ENCODE results near the gene F10. TPM values are rescaled to one million over a fixed set of nuclear protein-coding genes. Genes with fewer than 3 reads are reported as not detected.

F10 gene
- polyA plus RNA-seq, 1 of the 3 experiments (the other 2 are of a cell fraction), result 12.5 TPM

DNA sequence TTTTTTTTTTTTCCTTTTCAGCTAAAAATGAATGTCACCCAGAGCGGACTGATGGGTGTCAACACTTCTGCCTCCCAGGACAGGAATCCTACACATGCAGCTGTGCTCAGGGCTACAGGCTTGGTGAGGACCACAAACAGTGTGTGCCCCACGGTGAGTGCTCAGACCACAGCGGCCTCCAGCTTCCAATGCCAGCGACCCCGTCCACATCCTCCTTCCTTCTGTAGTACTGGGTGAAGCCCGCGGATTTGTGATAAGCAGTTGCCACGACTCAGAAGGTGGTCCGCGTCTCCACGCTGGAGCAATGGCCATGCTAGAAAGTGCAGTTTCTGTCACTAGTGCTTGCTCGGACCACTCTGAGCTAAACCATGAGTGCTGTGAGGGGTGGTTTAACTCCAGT, 41.9 kb downstream of the F10 start:
- DNase-seq, result no peak
- CTCF ChIA-PET, result no interaction called here
- no peaks in the 10 kb centered on the region for H3K9me2 ChIP-seq
- no peaks in the 10 kb centered on the region for H3F3A ChIP-seq (replicated peaks; ENCODE audit: insufficient read depth)
- no peak overlapping the region for H3K4me3 ChIP-seq (ENCODE audit: low read depth in 2 of 2, low read length in 1 of 2)
- H3K9ac ChIP-seq, result no peak overlapping the region
- no peak overlapping the region for H3K4me2 ChIP-seq
- peaks cover 4 to 19% of the 10 kb centered on the region in 2 experiments for H3K36me3 ChIP-seq (replicated peaks in 1 of 2; ENCODE audit: control insufficient read depth in 1 of 2, insufficient read depth in 2 of 2, low read length in 1 of 2)
- WGBS (ENCODE audit: low lambda C conversion rate), result 85% methylated on average over 12 of the region's 12 CpGs
- H3K27me3 ChIP-seq (ENCODE audit: insufficient read depth), result no peaks in the 10 kb centered on the region
- POLR2A ChIA-PET, result no interaction called here
- no peak overlapping the region for H2AFZ ChIP-seq (ENCODE audit: low read depth)
- H3K27ac ChIP-seq (ENCODE audit: low read depth in 2 of 2, low read length in 1 of 2), result no peak overlapping the region
- no peak for TF ChIP-seq RXRA (IDR thresholded peaks at IDR 0.05; ENCODE audit: borderline replicate concordance, low read depth)
- TF ChIP-seq ELF1 (IDR thresholded peaks at IDR 0.05), result no peak
- no peaks in the 10 kb centered on the region for H4K20me1 ChIP-seq (ENCODE audit: insufficient read depth)
- H3K4me1 ChIP-seq (ENCODE audit: control insufficient read depth in 1 of 2, insufficient read depth in 2 of 2, low read depth in 1 of 2, low read length in 1 of 2), result no peaks in the 10 kb centered on the region
- H3K79me2 ChIP-seq (ENCODE audit: insufficient read depth), result no peaks in the 10 kb centered on the region
- H3K9me3 ChIP-seq, result no peaks in the 10 kb centered on the region

DNA sequence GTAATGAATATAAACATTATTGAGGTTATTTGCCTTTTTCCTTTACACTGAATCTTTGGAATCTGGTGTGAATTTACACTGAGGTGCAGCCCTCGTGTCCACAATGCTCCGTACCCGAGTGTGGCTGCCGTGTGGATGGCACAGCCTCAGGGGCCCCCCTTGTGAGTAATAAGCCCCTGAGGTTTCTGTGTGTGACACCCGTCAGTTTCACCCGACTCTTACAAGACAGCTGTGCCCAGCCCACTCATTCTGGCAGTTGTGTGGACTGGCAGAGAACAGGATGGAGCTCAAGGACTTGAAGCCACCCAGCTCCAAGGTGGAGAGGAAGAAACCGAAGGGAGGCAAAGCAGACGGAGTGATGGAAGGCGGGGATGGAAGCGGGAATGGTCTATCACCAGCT, 43.7 kb downstream of the F10 start:
- Histone ChIP-seq H3K4me1 (ENCODE audit: control insufficient read depth in 1 of 2, insufficient read depth in 2 of 2, low read depth in 1 of 2, low read length in 1 of 2) (no peaks in the 10 kb centered on the region), H3K9me3 (no peaks in the 10 kb centered on the region), H4K20me1 (ENCODE audit: insufficient read depth) (no peaks in the 10 kb centered on the region), H3K27me3 (ENCODE audit: insufficient read depth) (no peaks in the 10 kb centered on the region), H3K9ac (no peak overlapping the region), H3K4me3 (ENCODE audit: low read depth in 2 of 2, low read length in 1 of 2) (no peak overlapping the region), H3K36me3 (replicated peaks in 1 of 2; ENCODE audit: control insufficient read depth in 1 of 2, insufficient read depth in 2 of 2, low read length in 1 of 2) (peaks cover 4 to 19% of the 10 kb centered on the region in 2 experiments), H3F3A (replicated peaks; ENCODE audit: insufficient read depth) (no peaks in the 10 kb centered on the region), H2AFZ (ENCODE audit: low read depth) (no peak overlapping the region), H3K79me2 (ENCODE audit: insufficient read depth) (no peaks in the 10 kb centered on the region), H3K27ac (ENCODE audit: low read depth in 2 of 2, low read length in 1 of 2) (no peak overlapping the region), H3K9me2 (no peaks in the 10 kb centered on the region), H3K4me2 (no peak overlapping the region)
- ChIA-PET POLR2A (no interaction called here), CTCF (no interaction called here)
- no peak for DNase-seq
- TF ChIP-seq TAF1 (IDR thresholded peaks at IDR 0.05; ENCODE audit: borderline replicate concordance, low read depth, low read length), result no peak
- WGBS (ENCODE audit: low lambda C conversion rate), result 93% methylated on average over 10 of the region's 10 CpGs

DNA sequence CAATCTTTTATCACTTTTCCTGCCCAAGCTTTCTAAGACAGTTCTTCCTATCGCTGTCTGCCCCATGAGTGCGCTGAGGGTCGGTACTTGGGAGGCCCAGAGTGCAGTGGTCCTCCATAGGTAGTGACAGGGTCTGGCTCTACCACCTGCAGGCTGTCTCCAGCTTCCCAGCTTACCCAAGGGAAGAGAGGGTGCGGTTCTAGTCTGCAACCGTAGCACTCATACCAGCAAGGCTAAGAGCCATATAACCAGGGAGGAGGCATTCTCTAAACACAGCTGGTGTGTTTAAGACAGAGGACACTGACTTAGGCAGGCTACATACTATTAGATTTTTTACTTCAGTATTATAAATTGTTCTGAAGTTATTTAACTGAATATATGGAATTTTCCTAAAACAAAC, 44.1 kb downstream of the F10 start:
- WGBS (ENCODE audit: low lambda C conversion rate), result 88% methylated on average over 4 of the region's 5 CpGs
- no peak overlapping the region for H3K27ac ChIP-seq (ENCODE audit: low read depth in 2 of 2, low read length in 1 of 2)

DNA sequence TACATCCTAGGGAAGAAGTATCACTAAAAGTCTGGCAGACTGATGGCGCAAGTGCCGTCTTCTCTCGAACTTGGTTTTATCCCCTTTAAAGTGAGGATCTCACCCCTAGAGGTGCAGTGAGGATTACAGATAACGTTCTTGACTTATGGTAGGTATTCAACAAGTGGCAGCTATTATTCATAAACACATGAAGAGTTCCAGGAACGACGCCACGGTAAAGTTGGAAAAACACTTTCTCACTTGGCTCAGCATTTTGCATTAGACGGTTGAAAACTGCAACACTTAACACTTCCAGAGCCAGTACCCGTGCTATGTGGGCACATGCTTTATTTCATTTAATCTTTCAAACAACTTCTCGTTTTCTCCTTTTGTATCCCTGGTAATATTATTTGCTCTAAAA, 44.6 kb downstream of the F10 start:
- Histone ChIP-seq H3K9ac (no peak overlapping the region), H3K9me2 (no peaks in the 10 kb centered on the region), H4K20me1 (ENCODE audit: insufficient read depth) (no peaks in the 10 kb centered on the region), H2AFZ (ENCODE audit: low read depth) (no peak overlapping the region), H3F3A (replicated peaks; ENCODE audit: insufficient read depth) (no peaks in the 10 kb centered on the region), H3K79me2 (ENCODE audit: insufficient read depth) (no peaks in the 10 kb centered on the region), H3K9me3 (no peaks in the 10 kb centered on the region), H3K4me2 (no peak overlapping the region), H3K4me3 (ENCODE audit: low read depth in 2 of 2, low read length in 1 of 2) (no peak overlapping the region), H3K27me3 (ENCODE audit: insufficient read depth) (no peaks in the 10 kb centered on the region), H3K36me3 (replicated peaks in 1 of 2; ENCODE audit: control insufficient read depth in 1 of 2, insufficient read depth in 2 of 2, low read length in 1 of 2) (peaks cover 12 to 19% of the 10 kb centered on the region in 2 experiments), H3K4me1 (ENCODE audit: control insufficient read depth in 1 of 2, insufficient read depth in 2 of 2, low read depth in 1 of 2, low read length in 1 of 2) (no peaks in the 10 kb centered on the region), H3K27ac (ENCODE audit: low read depth in 2 of 2, low read length in 1 of 2) (no peak overlapping the region)
- ChIA-PET POLR2A (no interaction called here), CTCF (no interaction called here)
- DNase-seq, result no peak
- 97% methylated on average over 10 of the region's 10 CpGs for WGBS (ENCODE audit: low lambda C conversion rate)
- TF ChIP-seq, protein P1, sequence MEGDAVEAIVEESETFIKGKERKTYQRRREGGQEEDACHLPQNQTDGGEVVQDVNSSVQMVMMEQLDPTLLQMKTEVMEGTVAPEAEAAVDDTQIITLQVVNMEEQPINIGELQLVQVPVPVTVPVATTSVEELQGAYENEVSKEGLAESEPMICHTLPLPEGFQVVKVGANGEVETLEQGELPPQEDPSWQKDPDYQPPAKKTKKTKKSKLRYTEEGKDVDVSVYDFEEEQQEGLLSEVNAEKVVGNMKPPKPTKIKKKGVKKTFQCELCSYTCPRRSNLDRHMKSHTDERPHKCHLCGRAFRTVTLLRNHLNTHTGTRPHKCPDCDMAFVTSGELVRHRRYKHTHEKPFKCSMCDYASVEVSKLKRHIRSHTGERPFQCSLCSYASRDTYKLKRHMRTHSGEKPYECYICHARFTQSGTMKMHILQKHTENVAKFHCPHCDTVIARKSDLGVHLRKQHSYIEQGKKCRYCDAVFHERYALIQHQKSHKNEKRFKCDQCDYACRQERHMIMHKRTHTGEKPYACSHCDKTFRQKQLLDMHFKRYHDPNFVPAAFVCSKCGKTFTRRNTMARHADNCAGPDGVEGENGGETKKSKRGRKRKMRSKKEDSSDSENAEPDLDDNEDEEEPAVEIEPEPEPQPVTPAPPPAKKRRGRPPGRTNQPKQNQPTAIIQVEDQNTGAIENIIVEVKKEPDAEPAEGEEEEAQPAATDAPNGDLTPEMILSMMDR (IDR thresholded peaks at IDR 0.05), result no peak
- no peak for TF ChIP-seq CHD2 (IDR thresholded peaks at IDR 0.05; ENCODE audit: low read length, partially characterized antibody)
- TF ChIP-seq SMC3 (IDR thresholded peaks at IDR 0.05; ENCODE audit: low read depth, low read length), result no peak
- no peak for TF ChIP-seq RFX5 (IDR thresholded peaks at IDR 0.05; ENCODE audit: low read length)
- no peak for TF ChIP-seq TCF12 (IDR thresholded peaks at IDR 0.05)
- no peak for TF ChIP-seq TEAD4 (IDR thresholded peaks at IDR 0.05; ENCODE audit: borderline replicate concordance, insufficient read depth)
- TF ChIP-seq YY1 (IDR thresholded peaks at IDR 0.05; ENCODE audit: low read depth), result no peak
- TF ChIP-seq, protein P2, sequence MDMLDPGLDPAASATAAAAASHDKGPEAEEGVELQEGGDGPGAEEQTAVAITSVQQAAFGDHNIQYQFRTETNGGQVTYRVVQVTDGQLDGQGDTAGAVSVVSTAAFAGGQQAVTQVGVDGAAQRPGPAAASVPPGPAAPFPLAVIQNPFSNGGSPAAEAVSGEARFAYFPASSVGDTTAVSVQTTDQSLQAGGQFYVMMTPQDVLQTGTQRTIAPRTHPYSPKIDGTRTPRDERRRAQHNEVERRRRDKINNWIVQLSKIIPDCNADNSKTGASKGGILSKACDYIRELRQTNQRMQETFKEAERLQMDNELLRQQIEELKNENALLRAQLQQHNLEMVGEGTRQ (IDR thresholded peaks at IDR 0.05; ENCODE audit: borderline replicate concordance, low read depth, low read length), result no peak
- TF ChIP-seq GABPA (IDR thresholded peaks at IDR 0.05; ENCODE audit: low read depth), result no peak
- TF ChIP-seq NFIC (IDR thresholded peaks at IDR 0.05; ENCODE audit: borderline replicate concordance), result no peak

More for the DNA sequence above, 44.1 kb downstream of the F10 start:
- Histone ChIP-seq H3K4me2 (no peak overlapping the region), H3K9me2 (no peaks in the 10 kb centered on the region), H3K4me3 (ENCODE audit: low read depth in 2 of 2, low read length in 1 of 2) (no peak overlapping the region), H4K20me1 (ENCODE audit: insufficient read depth) (no peaks in the 10 kb centered on the region), H3K79me2 (ENCODE audit: insufficient read depth) (no peaks in the 10 kb centered on the region), H3K9me3 (no peaks in the 10 kb centered on the region), H3K9ac (no peak overlapping the region), H3F3A (replicated peaks; ENCODE audit: insufficient read depth) (no peaks in the 10 kb centered on the region), H3K27me3 (ENCODE audit: insufficient read depth) (no peaks in the 10 kb centered on the region), H3K4me1 (ENCODE audit: control insufficient read depth in 1 of 2, insufficient read depth in 2 of 2, low read depth in 1 of 2, low read length in 1 of 2) (no peaks in the 10 kb centered on the region), H3K36me3 (replicated peaks in 1 of 2; ENCODE audit: control insufficient read depth in 1 of 2, insufficient read depth in 2 of 2, low read length in 1 of 2) (peaks cover 7 to 19% of the 10 kb centered on the region in 2 experiments), H2AFZ (ENCODE audit: low read depth) (no peak overlapping the region)
- ChIA-PET CTCF (no interaction called here), POLR2A (no interaction called here)
- TF ChIP-seq, protein P3, sequence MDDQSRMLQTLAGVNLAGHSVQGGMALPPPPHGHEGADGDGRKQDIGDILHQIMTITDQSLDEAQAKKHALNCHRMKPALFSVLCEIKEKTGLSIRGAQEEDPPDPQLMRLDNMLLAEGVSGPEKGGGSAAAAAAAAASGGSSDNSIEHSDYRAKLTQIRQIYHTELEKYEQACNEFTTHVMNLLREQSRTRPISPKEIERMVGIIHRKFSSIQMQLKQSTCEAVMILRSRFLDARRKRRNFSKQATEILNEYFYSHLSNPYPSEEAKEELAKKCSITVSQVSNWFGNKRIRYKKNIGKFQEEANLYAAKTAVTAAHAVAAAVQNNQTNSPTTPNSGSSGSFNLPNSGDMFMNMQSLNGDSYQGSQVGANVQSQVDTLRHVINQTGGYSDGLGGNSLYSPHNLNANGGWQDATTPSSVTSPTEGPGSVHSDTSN (IDR thresholded peaks at IDR 0.05), result no peak
- TF ChIP-seq SMC3 (IDR thresholded peaks at IDR 0.05; ENCODE audit: low read depth, low read length), result no peak
- TF ChIP-seq FOSL2 (IDR thresholded peaks at IDR 0.05; ENCODE audit: borderline replicate concordance, low read depth), result no peak
- no peak for DNase-seq
